SK-N-SH (cell line): ENCODE data around the gene GSE1.

Experiments used
- CTCF ChIP-seq: fragments of 200-600 bp; sonication (generic); IDR thresholded peaks from 2 replicates; pipeline ENCODE4 v1.6.1; 2017; ENCODE audit warnings: antibody characterized with exemption, mild to moderate bottlenecking, moderate library complexity
- EP300 ChIP-seq, 2 experiments: IDR thresholded peaks; 2 replicates each; pipeline versions ENCODE4 v1.4.0 to v1.6.1; 2012; ENCODE audit warnings: borderline replicate concordance in 1 of 2, low read depth in 1 of 2, low read length in 1 of 2
- EZH2phosphoT487 ChIP-seq: fragments of 200-600 bp; sonication (generic); IDR thresholded peaks from 2 replicates; pipeline ENCODE4 v1.6.1; 2017; ENCODE audit warnings: low read depth, mixed run types, mild to moderate bottlenecking, antibody characterized with exemption, moderate library complexity, borderline replicate concordance
- PBX3 ChIP-seq: IDR thresholded peaks from 2 replicates; pipeline ENCODE4; 2012
- RCOR1 ChIP-seq: fragments of 150-350 bp; IDR thresholded peaks from 2 replicates; pipeline ENCODE4 v1.6.1; 2017; ENCODE audit warnings: antibody characterized with exemption, low read length

- TF ChIP-seq EZH2phosphoT487 (no peak), CTCF (no peak), RCOR1 (no peak), PBX3 (no peak), EP300 (IDR thresholded peaks at IDR 0.05; ENCODE audit: borderline replicate concordance in 1 of 2, low read depth in 1 of 2, low read length in 1 of 2) (no peak)
These were observed 26.6 kb upstream of the GSE1 start for GRCh38 chr16:85586380-85587104.
